ENCODE measurements around the gene CCNY.

The CCNY gene

DNA sequence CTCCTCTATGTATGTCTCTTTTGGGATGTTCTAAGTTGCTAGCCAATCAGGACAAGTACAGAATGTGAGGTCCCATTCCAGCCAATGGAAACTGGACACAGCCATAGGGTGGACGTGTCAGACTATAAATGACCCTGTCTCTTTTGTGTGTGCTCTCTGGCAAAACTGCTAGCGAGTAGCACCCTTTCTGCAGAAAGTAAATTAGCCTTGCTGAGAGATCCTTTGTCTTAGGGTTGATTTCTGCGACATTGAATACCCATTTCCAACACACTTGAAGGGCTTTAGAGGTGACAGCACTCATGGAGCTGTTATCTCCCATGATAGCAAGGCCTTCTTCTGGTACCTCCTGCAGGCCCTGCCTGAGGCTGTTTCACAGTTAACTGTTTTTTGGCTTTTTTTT, 107.5 kb downstream of the CCNY start:
- Histone ChIP-seq H3K27ac (no peak overlapping the region), H3K4me3 (no peak overlapping the region)

DNA sequence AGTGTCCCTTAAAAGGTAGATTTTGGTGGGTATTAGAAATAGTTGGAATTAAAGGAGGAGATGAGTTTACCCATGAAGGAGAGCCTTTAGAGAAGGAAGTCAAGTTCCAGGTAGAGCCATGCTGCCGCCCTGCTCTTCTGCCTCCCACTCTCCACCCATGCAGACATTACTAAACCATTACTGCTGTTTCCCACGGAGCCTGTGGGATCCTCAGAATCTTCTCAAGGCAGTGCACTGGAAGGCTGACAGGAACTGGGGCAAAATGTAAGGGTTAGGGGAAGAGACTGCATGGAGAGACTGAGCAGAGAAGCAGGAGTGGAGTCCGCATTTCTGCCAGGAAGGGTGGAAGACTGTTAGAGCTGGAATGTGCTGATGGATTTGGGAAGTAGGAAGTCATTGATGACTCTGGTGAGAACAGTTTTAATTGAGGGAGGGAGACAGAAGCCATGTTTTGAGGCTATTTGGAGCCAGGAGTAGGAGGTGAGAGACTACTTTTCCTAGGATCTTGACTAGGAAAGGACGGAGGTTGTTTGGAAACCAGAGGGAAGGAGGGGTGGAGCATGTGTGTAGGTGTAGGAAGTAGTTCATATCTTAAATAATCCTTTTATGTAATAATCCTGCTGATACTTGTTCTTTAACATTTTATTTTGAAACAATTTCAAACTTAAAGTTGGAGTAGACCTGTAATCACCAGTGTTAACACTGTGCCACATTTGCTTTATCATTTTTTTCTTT, 109.0 kb downstream of the CCNY start:
- Histone ChIP-seq H3K27ac (peak overlapping the region in 5 of 21 experiments; percentile 12 to 40 (median 37)), H3K4me3 (no peak overlapping the region)

DNA sequence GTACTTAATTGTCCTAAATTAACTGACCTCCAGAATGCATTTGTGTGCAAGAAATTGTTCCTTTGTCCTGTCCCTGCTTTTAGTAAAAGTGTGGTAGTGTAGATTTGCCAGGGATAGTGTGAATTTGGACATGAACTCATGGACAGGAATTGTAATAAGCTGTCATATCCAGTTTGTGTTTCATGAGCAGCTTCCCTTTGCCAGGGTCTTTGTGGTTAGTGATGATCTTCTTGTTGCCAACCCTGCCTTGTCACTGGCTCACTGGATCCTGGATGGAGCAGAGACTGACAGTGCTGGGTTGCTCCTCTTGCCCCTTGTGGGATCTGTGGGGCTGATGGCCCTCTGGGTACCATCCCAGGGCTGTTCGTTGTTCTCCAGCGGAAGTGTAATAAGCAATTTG, 110.1 kb downstream of the CCNY start:
- Histone ChIP-seq H3K4me3 (no peak overlapping the region), H3K27ac (peak overlapping the region in 3 of 21 experiments; percentile 9 to 47 (median 19))

DNA sequence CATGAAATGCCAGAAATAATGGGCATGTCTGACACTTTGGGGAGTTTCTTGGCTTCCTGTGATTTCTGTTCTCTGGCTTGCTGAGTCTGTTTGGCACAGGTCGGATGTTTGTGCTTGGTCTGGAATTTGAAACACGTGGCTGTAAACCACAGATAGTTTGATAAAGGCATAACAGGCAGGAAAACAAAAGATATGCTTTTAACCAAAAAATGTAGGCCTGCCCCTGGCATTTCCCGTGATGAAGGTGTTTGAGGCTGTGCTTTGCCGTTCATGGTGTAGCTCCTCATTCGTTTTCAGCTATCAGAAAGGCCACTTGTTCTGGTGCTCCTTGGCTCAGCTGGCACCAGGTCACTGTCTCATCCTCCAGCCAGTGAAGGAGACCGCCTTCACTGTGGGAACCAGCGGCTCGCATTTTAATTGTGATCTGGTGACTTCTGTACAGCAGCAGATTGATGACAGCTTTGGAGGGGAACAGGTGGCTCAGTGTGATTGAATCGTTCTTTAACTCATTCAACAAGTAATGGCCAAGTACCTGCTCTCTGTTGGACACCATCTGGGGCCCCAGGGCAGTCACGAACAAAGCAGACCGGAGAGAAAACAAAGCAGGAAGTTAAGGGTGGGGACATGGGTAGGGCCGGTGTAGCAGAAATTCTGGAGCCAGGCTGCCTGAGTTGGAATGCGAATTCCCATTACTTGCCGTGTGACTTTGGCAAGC, 111.5 kb downstream of the CCNY start:
- peak overlapping the region in 14 of 21 experiments; percentile 5 to 74 (median 52) for H3K27ac ChIP-seq
- no peak overlapping the region for H3K4me3 ChIP-seq

DNA sequence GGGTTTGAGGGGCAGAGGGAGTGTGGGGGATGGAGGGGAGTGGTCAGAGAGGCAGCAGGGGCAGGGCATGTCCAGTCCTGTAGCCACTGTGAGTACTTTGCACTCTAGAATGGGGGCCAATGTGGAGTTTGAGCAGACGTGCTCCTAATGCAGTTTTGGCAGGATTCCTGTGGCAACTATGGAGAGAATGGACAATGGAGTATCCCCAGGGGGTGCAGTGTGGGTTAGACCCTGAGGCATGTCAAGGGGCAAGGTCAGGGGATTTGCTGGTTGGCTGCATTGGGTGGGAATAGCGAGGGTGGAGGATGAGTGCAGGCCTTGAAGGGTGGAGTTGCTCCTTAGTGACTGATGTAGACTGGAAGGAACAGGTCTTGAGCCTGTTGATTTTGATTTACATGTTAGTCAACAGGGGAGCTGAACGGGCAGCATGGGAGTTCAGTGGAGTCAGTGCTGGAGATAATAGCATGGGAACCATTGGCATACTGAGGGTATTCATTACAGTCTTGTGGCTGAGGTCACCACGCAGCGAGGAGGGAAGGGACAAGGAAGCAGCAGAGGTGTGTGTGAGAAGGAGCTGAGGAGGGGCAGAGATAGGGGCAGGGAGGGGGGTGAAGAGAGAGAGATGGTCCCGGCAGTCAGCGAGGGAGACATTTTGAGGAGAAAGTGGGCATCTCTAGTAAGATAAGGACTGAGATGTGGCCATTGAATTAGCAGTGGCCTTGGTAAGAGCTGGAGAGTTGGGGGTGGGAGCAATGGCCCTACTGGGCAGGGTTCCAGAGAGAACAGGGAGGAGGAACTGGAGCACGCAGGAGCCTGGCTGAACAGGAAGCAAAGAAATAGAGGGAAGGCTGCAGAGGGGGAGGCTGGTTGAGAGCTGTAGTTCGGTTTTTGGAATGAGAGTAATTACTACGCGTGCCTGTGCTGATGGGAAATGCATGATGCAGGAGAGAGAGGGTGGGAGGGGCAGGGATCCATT, 112.7 kb downstream of the CCNY start:
- Histone ChIP-seq H3K27ac (peak overlapping the region in 13 of 21 experiments; percentile 16 to 82 (median 52)), H3K4me3 (no peak overlapping the region)

DNA sequence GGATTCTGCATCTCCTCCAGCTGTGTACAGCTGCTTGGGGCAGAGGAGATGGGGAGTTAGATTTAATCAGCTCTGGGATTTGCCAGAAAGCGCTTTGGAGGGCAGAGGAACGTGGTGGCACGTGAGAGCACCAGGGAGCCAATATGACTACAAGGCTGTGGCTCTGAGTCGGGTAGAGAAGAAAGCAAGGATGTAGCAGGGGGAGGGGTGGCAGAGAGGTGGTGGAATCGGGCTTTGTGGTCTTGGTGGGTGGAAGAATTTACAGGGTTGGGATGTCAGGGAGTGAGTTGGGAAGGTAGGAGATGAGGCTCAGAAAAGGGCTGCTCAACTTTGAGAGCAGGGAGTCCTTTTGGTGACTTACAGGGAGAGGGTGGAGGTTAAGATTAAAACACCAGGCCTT, 113.6 kb downstream of the CCNY start:
- Histone ChIP-seq H3K27ac (peak overlapping the region in 11 of 21 experiments; percentile 4 to 82 (median 60)), H3K4me3 (no peak overlapping the region)

DNA sequence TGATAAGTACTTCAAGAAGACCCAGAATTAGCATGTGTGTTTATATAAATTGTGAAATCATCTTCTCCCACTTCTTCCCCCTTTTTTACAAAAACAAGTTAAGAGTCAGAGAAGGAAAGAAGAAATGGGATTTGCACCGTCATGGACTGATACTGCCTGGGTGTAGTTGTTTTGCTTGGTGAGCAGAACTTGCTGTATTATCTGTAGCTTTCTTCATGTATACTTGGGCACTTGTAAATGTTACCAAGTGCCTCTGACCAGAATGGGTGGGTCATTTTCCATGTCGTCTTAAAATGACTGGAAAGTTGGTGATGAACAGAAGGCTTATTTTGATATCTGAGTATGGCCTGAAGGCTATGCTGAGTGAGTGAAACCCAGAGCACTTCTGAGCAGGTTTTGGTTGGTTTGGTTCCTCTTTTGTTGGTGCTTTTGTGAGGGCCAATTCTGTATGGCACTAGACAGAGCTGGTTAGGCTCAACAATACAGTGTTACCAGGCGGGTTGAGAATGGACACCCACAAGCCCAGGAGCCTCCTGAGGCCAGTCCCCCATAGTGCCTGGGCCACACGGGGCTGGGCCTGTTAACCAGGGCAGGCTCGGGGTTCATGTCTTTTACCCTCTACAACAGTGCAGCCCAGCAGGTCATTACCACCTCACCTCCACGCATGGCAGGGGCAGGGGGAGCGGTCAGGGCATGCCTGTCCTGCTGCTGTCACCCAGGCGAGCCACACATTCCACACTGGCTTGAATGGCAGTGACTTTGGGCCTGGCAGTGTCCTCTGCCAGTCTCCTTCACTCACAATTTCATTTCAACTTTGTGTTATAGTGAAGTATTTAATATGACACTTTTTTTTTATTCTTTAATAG, 115.1 kb downstream of the CCNY start:
- H3K4me3 ChIP-seq = no peak overlapping the region
- H3K27ac ChIP-seq = peak overlapping the region in 18 of 21 experiments; percentile 15 to 82 (median 54)

- Histone ChIP-seq H3K4me3 (no peak overlapping the region), H3K27ac (peak overlapping the region in 10 of 21 experiments; percentile 3 to 82 (median 65))
Measured at GRCh38 chr10:35452171-35452570, 115.9 kb downstream of the CCNY start.

DNA sequence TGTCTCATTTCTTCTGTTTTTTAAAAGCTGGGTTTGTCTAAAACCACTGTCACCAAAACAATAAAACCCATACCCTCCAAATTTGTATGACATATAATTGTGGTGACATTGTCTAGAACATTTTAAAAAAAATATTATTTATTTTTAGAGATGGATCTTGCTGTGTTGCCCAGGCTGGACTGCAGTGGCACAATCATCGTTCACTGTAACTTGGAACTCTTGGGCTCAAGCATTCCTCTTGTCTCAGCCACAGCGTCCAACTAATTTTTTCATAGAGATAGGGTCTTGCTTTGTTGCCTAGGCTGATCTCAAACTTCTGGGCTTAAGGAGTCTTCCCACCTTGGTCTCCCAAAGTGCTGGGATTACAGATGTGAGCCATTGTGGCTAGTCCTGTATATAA, 116.5 kb downstream of the CCNY start:
- H3K4me3 ChIP-seq = no peak overlapping the region

DNA sequence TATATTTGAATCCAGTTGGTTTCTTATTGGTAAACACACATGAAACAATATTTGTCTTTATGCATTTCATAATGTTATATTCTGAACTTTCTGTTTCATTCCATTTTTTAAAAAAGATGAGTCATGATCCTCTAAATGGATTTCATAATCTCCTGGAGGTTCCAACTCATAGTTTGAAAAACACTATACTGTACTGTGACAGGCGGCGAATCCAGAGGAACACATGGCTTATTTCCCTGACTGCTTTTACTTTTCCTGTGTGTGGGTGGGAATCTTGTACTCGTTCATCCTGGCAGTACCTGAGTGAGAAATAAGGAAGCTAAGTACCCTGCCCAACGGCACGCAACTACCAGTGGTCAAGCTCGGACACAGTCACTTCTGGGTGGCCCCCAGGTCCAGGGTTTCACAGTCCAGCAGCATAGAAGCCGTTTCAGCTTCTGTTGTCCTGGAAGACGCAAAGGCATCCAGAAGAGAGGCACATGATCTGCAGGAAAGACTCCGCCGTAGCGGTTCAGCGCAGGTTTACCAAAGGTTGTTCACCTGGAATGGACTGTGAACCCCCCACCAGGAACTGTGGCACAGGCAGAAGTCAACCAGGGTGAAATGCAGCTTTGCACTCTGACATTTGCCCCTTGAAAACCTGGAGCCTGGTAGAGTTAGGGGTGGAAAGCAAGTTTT, 117.7 kb downstream of the CCNY start:
- no peak overlapping the region for H3K4me3 ChIP-seq
- H3K27ac ChIP-seq = peak overlapping the region in 11 of 21 experiments; percentile 4 to 51 (median 30)

More for the DNA sequence above, 116.5 kb downstream of the CCNY start:
- peak overlapping the region in 2 of 21 experiments; percentile 3 to 79 for H3K27ac ChIP-seq

GRCh38 chr10:35456153-35456720, 119.9 kb downstream of the CCNY start:
- Histone ChIP-seq H3K27ac (no peak overlapping the region), H3K4me3 (no peak overlapping the region)

DNA sequence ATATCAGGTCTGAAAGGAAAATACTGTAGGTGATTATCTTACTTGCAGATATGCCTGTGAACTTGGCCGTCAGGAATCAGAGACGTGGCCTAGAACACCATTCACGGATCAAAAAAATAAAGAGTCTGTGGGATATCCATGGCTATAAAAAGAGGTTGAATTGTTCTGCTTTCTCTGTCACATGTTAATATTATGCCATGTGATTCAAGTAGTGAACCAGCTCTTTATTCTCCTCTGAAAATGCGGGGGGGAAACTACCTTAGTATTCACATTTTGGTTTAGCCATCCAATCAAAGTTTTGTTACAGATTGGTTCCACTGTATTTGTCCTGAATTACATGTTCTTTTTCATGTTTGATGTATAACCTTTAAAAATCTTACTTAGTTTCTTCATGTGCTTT, 120.5 kb downstream of the CCNY start:
- no peak overlapping the region for H3K4me3 ChIP-seq
- H3K27ac ChIP-seq = no peak overlapping the region

GRCh38 chr10:35458500-35459448, 122.5 kb downstream of the CCNY start:
- Histone ChIP-seq H3K27ac (no peak overlapping the region), H3K4me3 (no peak overlapping the region)

DNA sequence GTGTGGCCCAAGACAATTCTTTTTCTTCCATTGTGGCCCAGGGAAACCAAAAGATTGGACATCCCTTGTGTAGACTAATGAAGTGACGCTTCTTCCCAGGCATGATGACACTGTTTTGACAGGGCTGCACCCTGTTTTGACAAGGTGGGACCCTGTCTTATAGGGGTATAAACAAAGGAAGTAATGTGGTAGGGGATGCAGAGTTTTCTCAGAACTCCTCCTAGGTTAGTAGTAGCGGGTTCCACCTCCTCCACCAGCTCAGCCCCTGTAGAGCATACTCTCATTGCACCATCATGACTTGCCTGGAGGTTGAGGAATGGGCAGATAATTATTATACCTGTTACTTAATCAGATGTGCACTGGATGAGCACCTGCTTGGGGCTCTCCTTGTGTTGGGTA, 123.1 kb downstream of the CCNY start:
- Histone ChIP-seq H3K27ac (no peak overlapping the region), H3K4me3 (no peak overlapping the region)

GRCh38 chr10:35460852-35461460, 124.6 kb downstream of the CCNY start:
- no peak overlapping the region for H3K4me3 ChIP-seq
- no peak overlapping the region for H3K27ac ChIP-seq

DNA sequence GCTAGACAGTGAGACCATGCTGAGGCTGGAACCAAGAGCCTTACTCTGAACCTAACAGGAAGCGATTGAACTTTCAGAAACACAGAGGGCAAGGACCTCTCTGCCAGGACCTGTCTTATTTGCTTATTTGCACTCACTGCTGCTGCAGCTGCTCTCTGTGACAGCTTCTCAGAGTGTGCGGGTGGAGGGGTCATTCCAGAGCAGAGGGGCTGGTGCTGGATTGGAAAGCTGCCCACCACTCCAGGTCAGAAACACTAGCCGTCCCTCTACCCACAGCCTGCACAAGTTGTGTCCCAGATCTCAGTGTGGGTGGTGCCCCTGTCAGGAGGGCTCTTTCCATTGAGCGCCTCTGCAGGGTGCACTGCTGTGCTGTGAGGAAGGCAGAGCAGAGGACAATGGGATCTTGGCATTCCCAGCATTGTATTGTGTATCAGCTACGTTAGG, 126.2 kb downstream of the CCNY start:
- no peak overlapping the region for H3K27ac ChIP-seq
- H3K4me3 ChIP-seq = no peak overlapping the region

All from skin epidermis (tissue), 12 donors.